A204.1 (cell line): ENCODE measurements around the gene DDIT4L.
"Not testable (repeated sequence)": the region's sequence is repeated elsewhere in the genome, so short reads cannot be mapped to it uniquely, and the experiment has no call there.

Source experiments
- FAIRE-seq: peaks from 2 replicates; lab custom pipeline; 2012; peaks lifted over from hg19 to GRCh38; lab: Jason Lieb, UNC

Gene DDIT4L

DNA sequence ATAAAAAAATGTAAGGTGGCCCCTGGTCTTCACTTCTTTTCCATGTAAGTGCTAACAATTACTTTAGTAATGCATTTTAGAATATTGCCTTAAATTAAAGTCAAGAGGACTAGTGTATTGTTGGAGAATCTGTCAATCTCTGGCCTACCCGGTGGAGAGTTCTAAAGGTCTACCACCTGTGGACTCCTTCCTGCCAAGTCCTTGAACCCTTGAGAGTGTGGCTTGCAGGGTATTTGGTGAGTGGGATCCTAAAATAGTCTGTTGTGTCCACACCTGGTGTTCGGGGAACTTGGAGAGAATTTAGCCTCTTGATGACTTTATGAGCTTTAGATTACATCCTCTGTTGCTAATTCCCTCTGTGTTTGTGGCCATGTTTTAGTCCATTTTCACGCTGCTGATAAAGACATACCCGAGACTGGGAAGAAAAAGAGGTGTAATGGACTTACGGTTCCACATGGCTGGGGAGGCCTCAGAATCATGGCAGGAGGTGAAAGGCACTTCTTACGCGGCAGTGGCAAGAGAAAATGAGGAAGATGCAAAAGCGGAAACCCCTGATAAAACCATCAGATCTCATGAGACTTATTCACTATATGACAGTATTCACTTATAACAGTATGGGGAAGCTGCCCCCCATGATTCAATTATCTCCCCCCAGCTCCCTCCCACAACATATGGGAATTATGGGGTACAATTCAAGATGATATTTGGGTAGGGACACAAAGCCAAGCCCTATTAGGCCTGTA is 23.8 kb downstream of the DDIT4L start:
- FAIRE-seq: no peak

DNA sequence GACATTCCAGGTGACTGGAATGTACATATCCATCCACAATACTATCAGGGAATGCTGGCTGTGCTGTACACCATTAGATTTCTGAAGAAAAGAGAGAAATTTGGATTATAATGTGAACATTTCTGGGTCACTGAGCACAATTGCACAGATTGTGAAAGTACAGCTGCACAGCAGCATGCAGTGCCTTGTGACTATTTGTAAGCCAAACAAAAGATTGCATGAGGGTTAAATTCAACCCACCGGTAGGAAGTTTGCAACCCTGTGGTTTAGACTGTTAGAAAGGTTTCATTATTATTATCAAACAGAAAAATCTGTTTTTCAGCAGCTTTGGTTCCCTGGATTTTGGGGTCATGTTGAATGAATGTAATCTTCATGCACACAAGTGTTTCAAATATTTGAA is 24.5 kb downstream of the DDIT4L start:
- no peak for FAIRE-seq

DNA sequence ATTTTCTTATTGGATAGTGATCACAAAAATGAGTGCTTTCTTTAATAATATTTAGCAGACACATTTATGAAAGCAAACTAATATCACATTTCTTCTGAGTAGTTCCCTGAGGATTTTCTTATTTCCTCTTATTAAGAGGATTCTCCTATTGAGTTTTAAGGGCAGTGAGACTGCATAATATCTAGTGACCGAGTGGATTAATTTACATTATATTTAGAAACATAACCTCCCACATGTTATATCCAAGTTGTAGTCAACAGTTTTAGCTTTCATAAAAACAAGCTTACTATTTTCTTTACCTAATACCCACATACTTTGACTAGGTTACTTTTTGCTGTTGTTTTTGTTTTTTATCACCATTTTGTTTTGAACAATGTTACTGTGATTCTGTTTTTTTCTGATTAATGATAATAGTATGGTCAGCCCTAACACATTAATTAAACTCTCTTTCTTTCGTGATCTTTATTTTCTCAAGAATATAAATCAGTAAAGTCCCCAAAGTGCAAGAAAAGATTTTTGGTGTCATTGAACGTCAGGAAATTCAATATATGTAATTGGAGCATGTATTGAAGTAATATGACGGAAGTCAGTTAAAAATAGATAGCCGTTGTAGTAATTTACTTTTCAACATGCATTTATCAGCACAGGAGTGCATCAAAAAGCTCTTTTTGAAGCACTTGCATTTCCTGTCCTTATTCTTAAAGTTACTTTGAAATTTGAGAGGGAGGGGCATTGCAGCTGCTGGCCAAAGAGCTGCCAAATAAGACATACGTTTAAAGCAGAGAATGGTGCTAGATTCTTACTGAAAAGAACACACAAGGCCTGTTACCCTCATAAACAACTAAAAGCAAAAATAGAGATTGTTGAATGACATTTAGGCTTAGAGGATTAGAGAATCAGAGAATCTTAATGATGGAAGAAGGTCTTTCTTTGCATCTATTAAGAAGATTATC is 25.2 kb downstream of the DDIT4L start:
- FAIRE-seq: no peak

DNA sequence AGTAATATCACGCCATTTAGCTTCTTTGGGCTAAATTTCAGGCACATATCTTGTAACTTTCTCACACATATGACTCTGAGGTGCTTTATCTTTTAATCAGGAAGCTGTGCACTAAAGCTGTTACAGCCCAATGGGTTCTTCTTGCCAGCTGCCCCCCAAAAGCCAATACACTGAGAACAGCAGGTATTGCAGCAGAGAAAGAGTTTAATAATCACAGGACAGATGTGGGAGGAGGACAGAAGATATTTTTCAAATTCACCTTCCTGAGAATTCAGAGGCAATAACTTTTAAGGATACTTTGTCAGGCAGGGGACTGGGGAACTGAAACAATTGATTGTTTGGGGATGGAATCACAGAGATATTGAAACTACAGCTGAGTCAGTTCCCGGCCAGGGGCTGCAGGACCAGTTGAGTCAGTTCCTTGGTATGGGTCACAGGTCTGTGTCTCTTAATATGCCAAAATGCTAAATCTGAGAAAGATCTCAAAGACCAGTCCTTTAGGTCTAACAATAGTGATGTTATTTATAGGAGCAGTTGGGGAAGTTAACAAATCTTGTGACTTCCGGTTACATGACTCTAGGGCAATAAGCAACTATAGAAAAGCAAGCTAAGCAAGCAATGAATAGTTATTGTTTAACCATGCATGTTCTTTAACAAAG is 28.1 kb downstream of the DDIT4L start:
- no peak for FAIRE-seq

DNA sequence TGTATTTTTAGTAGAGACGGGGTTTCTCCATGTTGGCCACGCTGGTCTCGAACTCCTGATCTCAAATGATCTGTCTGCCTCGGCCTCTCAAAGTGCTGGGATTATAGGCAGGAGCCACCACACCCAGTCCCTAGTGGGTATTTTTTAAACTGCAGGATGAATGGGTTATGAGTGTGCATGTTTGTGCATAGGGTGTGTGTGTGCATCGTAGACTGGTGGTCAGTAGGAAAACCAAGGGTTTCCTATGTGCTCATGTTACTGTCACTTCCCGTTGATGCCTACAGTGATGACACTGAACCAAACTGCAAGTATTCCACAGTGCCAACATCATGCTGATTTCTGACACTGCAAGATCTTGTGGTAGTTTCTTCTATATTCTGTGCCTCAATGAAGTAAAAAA is 41.1 kb downstream of the DDIT4L start:
- FAIRE-seq: no peak

DNA sequence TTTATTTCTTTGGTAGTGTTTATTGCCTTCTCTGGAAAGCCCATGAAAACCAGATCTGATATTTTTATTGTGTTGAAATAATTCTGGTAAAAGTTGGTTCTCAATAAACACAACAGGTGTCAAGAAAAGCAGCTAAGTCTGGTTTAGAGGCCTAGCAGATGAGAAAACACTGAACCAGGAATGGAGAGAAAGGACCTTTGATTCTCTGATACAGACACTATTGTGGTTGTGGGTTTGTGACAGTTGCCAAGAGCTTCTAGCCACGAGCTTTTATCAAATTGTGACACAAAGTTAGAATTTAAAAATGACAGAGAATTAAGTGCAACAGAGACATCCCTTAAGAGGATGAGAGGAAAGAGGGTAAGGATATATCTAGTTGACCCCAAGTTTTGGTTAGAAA is 42.6 kb downstream of the DDIT4L start:
- no peak for FAIRE-seq

DNA sequence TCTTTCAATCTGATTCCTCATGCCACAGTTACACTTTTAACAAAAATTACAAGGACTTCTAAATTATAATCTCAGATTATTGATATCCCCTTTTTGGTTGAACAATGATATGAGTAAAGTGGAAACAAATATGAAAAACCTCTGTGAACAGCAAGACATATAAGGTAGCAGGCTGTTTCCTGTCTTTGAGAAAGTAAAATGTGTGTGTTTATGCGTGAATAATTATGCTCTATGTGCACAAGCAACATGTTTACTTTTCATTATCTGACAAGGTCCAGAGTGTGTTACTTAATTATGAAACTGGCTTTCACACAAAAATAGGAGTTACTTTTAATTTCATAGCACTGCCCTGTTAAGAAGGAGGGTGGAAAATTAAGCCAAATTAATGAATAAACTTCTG is 43.1 kb downstream of the DDIT4L start:
- no peak for FAIRE-seq

DNA sequence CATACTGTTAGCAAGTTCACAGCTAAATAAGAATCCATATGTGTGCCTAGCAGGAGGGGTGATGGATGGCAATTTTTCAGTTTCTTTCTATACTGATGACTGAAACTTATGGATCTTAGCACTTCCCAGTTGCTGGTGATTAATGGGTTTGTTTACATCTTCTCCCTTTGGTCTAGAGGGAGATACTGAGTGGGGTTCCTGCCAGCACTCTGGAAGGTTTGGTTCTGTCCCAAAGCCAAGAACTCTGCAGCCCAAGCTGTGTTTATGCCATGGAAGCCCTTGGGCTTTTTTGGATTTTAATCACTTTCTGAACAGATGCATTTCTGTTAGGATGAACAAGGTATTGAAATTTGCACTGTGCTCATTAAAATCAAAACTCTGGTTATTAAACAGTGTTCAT is 43.5 kb downstream of the DDIT4L start:
- no peak for FAIRE-seq

DNA sequence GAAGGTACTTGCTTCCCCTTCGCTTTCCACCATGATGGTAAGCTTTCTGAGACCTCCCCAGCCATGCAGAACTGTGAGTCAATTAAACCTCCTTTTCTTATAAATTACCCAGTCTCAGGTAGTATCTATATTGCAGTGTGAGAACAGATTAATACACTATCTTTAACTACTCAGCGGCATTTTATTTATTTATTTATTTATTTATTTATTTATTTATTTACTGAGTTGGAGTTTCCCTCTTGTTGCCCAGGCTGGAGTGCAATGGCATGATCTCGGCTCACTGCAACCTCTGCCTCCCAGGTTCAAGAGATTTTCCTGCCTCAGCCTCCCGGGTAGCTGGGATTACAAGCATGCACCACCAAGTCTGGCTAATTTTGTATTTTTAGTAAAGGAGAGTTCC is 52.9 kb downstream of the DDIT4L start:
- not testable (repeated sequence) for FAIRE-seq
